ENCODE measurements around the gene APBA1. TPM values are rescaled to one million over a fixed set of nuclear protein-coding genes. Genes with fewer than 3 reads are reported as not detected.

APBA1 gene
- total RNA-seq: 93.2 TPM

DNA sequence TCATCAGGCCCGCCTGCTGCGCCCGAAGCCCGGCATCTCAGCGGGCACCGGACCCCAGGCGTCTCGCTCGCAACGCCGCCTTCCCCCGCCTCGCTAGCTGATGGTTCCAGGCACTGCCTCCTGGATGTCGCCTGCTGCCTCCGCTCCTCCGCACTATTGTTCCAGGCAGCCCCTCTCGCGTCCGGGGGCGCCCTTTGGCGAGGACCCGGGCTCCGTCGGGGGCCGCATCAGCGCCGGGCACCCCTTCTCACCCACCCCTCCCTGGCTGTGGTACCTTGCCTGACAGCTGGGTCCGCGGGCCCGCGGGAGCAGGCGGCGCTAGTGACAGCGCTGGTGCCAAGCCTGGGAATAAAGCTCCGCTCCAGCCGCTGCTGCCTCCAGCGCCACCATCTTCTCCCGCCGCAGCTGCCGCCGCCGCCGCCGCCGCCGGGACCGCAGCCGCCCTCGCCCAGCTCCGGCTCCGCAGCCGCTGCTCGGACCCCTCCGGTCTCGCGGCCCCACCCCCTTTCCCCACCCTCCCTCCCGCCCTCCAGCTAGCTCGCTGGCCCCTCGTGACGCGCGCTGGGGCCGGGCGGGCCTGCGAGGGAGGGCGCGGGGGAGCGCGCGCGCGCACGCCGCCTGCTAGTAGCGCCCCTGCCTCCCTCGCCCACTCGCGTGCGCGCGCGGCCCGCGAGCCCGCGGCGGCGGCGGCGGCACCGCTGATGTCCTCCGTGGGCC lies at the start of gene APBA1:
APBA1 (minus strand) TSS at position 493 of the 717 bp plus-strand sequence.

Other genes with a start within 250 kb of the APBA1 start
- 114 TPM for gene PTAR1, start 87.6 kb upstream of the APBA1 start, total RNA-seq
- 3.2 TPM for gene CFAP95, start 148.4 kb upstream of the APBA1 start, total RNA-seq

Measured in diencephalon (tissue), 1 donor.